ENCODE results near the gene GRID1.

DNA sequence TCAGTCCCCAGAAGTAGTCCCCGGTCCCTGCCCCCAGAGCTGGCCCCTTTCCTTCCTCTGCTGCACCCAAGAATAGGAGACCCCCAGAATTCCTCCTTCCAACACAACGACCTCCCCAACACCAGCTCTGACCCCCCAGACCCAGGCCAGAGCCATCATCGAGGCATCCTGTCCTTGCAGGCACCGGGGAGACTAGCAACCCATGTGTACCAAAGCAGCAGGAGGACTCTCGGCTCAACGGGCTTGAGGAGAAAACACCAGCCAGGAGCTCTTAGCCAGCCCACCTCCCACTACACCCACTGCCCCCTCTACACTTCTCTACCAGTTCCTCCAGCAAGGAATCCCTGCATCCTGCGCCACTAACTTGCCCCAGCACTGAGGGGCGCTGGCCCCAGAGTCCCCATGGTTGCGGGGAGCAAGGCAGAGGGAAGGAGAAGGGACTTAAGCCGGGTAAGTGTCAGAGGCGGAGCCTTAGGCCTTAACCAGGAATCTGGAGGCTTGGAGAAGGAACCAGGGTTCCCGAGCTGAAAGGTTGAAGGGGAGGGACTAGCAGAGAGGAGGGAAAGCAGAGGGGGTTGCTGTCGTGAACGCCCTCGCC is 3.9 kb downstream of the GRID1 start:
- TF ChIP-seq, protein P1, sequence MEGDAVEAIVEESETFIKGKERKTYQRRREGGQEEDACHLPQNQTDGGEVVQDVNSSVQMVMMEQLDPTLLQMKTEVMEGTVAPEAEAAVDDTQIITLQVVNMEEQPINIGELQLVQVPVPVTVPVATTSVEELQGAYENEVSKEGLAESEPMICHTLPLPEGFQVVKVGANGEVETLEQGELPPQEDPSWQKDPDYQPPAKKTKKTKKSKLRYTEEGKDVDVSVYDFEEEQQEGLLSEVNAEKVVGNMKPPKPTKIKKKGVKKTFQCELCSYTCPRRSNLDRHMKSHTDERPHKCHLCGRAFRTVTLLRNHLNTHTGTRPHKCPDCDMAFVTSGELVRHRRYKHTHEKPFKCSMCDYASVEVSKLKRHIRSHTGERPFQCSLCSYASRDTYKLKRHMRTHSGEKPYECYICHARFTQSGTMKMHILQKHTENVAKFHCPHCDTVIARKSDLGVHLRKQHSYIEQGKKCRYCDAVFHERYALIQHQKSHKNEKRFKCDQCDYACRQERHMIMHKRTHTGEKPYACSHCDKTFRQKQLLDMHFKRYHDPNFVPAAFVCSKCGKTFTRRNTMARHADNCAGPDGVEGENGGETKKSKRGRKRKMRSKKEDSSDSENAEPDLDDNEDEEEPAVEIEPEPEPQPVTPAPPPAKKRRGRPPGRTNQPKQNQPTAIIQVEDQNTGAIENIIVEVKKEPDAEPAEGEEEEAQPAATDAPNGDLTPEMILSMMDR (IDR thresholded peaks at IDR 0.05) = no peak
- no peak for TF ChIP-seq POLR2A (IDR thresholded peaks at IDR 0.05)

Data from lower leg skin (tissue), 3 donors.